ENCODE measurements around the gene RPP14.

The RPP14 gene

DNA sequence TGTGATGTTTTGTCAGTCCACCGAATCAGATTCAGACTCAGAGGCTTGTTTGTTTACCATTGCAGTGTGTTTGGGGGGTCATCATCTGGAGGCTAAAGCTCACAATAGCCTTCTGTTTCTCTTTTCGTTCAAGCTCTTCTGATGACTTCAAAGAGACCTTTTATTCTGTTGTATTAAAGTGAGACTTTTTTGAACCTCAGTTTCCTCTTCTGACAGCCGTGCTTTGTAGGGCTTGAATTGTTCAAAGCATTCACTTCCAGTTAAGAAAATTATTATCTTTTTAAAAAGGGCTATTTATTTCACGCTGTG lies 27.9 kb downstream of the RPP14 start:
- no peak for ATAC-seq
- TF ChIP-seq, protein P1, sequence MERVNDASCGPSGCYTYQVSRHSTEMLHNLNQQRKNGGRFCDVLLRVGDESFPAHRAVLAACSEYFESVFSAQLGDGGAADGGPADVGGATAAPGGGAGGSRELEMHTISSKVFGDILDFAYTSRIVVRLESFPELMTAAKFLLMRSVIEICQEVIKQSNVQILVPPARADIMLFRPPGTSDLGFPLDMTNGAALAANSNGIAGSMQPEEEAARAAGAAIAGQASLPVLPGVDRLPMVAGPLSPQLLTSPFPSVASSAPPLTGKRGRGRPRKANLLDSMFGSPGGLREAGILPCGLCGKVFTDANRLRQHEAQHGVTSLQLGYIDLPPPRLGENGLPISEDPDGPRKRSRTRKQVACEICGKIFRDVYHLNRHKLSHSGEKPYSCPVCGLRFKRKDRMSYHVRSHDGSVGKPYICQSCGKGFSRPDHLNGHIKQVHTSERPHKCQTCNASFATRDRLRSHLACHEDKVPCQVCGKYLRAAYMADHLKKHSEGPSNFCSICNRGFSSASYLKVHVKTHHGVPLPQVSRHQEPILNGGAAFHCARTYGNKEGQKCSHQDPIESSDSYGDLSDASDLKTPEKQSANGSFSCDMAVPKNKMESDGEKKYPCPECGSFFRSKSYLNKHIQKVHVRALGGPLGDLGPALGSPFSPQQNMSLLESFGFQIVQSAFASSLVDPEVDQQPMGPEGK (CRISPR knock-in tag; IDR thresholded peaks at IDR 0.05; ENCODE audit: borderline replicate concordance) = no peak
- TF ChIP-seq, protein P2, sequence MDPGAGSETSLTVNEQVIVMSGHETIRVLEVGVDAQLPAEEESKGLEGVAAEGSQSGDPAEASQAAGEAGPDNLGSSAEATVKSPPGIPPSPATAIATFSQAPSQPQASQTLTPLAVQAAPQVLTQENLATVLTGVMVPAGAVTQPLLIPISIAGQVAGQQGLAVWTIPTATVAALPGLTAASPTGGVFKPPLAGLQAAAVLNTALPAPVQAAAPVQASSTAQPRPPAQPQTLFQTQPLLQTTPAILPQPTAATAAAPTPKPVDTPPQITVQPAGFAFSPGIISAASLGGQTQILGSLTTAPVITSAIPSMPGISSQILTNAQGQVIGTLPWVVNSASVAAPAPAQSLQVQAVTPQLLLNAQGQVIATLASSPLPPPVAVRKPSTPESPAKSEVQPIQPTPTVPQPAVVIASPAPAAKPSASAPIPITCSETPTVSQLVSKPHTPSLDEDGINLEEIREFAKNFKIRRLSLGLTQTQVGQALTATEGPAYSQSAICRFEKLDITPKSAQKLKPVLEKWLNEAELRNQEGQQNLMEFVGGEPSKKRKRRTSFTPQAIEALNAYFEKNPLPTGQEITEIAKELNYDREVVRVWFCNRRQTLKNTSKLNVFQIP (CRISPR knock-in tag; IDR thresholded peaks at IDR 0.05; ENCODE audit: borderline replicate concordance, low read depth) = no peak
- TF ChIP-seq ARNTL (CRISPR knock-in tag; IDR thresholded peaks at IDR 0.05; ENCODE audit: borderline replicate concordance, low read depth) (no peak), ISL1 (CRISPR knock-in tag; IDR thresholded peaks at IDR 0.05) (no peak), SNAI2 (CRISPR knock-in tag; IDR thresholded peaks at IDR 0.05) (no peak), TOX (CRISPR knock-in tag; IDR thresholded peaks at IDR 0.05; ENCODE audit: borderline replicate concordance) (no peak), ZFP3 (CRISPR knock-in tag; IDR thresholded peaks at IDR 0.05) (no peak), TCF4 (CRISPR knock-in tag; IDR thresholded peaks at IDR 0.05; ENCODE audit: borderline replicate concordance) (no peak), RARB (CRISPR knock-in tag; IDR thresholded peaks at IDR 0.05) (no peak), OSR1 (CRISPR knock-in tag; IDR thresholded peaks at IDR 0.05) (no peak), PPARA (CRISPR knock-in tag; IDR thresholded peaks at IDR 0.05; ENCODE audit: borderline replicate concordance) (no peak)
- TF ChIP-seq, protein P3, sequence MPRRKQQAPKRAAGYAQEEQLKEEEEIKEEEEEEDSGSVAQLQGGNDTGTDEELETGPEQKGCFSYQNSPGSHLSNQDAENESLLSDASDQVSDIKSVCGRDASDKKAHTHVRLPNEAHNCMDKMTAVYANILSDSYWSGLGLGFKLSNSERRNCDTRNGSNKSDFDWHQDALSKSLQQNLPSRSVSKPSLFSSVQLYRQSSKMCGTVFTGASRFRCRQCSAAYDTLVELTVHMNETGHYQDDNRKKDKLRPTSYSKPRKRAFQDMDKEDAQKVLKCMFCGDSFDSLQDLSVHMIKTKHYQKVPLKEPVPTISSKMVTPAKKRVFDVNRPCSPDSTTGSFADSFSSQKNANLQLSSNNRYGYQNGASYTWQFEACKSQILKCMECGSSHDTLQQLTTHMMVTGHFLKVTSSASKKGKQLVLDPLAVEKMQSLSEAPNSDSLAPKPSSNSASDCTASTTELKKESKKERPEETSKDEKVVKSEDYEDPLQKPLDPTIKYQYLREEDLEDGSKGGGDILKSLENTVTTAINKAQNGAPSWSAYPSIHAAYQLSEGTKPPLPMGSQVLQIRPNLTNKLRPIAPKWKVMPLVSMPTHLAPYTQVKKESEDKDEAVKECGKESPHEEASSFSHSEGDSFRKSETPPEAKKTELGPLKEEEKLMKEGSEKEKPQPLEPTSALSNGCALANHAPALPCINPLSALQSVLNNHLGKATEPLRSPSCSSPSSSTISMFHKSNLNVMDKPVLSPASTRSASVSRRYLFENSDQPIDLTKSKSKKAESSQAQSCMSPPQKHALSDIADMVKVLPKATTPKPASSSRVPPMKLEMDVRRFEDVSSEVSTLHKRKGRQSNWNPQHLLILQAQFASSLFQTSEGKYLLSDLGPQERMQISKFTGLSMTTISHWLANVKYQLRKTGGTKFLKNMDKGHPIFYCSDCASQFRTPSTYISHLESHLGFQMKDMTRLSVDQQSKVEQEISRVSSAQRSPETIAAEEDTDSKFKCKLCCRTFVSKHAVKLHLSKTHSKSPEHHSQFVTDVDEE (CRISPR knock-in tag; IDR thresholded peaks at IDR 0.05) = no peak
- TF ChIP-seq, protein P4, sequence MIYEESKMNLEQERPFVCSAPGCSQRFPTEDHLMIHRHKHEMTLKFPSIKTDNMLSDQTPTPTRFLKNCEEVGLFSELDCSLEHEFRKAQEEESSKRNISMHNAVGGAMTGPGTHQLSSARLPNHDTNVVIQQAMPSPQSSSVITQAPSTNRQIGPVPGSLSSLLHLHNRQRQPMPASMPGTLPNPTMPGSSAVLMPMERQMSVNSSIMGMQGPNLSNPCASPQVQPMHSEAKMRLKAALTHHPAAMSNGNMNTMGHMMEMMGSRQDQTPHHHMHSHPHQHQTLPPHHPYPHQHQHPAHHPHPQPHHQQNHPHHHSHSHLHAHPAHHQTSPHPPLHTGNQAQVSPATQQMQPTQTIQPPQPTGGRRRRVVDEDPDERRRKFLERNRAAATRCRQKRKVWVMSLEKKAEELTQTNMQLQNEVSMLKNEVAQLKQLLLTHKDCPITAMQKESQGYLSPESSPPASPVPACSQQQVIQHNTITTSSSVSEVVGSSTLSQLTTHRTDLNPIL (CRISPR knock-in tag; IDR thresholded peaks at IDR 0.05; ENCODE audit: low read depth) = no peak
- TF ChIP-seq, protein P5, sequence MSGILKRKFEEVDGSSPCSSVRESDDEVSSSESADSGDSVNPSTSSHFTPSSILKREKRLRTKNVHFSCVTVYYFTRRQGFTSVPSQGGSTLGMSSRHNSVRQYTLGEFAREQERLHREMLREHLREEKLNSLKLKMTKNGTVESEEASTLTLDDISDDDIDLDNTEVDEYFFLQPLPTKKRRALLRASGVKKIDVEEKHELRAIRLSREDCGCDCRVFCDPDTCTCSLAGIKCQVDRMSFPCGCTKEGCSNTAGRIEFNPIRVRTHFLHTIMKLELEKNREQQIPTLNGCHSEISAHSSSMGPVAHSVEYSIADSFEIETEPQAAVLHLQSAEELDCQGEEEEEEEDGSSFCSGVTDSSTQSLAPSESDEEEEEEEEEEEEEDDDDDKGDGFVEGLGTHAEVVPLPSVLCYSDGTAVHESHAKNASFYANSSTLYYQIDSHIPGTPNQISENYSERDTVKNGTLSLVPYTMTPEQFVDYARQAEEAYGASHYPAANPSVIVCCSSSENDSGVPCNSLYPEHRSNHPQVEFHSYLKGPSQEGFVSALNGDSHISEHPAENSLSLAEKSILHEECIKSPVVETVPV (CRISPR knock-in tag; IDR thresholded peaks at IDR 0.05) = no peak

DNA sequence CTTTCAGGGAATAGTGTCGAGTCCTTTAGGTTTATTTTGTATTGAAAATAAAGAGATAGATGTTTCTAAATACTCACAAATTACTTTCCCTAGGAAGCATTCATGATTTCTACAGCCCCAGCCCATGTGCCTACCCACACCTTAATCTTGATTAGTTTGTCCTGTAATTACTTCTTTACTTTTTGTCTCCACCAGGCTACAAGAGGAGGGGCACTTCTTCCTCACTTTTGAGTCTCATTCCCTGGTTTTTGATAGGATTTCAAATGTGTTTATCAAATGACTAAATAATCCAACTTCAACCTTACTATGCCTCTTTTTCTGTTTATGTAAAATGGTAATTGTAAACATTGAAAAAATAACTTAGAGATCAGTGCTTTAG lies 28.4 kb downstream of the RPP14 start:
- TF ChIP-seq CSDC2 (CRISPR knock-in tag; IDR thresholded peaks at IDR 0.05) (no peak), ZFP30 (CRISPR knock-in tag; IDR thresholded peaks at IDR 0.05) (no peak), GLIS3 (CRISPR knock-in tag; IDR thresholded peaks at IDR 0.05) (no peak), TOX (CRISPR knock-in tag; IDR thresholded peaks at IDR 0.05; ENCODE audit: borderline replicate concordance) (no peak), ZNF8 (CRISPR knock-in tag; IDR thresholded peaks at IDR 0.05) (no peak), ZNF70 (CRISPR knock-in tag; IDR thresholded peaks at IDR 0.05) (no peak), ZNF565 (CRISPR knock-in tag; conservative IDR thresholded peaks at IDR 0.05; ENCODE audit: low read depth) (no peak), SNAI2 (CRISPR knock-in tag; IDR thresholded peaks at IDR 0.05) (no peak), ARNTL (CRISPR knock-in tag; IDR thresholded peaks at IDR 0.05; ENCODE audit: borderline replicate concordance, low read depth) (no peak), OSR1 (CRISPR knock-in tag; IDR thresholded peaks at IDR 0.05) (no peak), BACH2 (CRISPR knock-in tag; IDR thresholded peaks at IDR 0.05; ENCODE audit: borderline replicate concordance) (no peak), PPARA (CRISPR knock-in tag; IDR thresholded peaks at IDR 0.05; ENCODE audit: borderline replicate concordance) (no peak), TCF4 (CRISPR knock-in tag; IDR thresholded peaks at IDR 0.05; ENCODE audit: borderline replicate concordance) (no peak)
- TF ChIP-seq, protein P2 (CRISPR knock-in tag; IDR thresholded peaks at IDR 0.05; ENCODE audit: borderline replicate concordance, low read depth) = no peak
- TF ChIP-seq, protein P4 (CRISPR knock-in tag; IDR thresholded peaks at IDR 0.05; ENCODE audit: low read depth) = no peak
- no peak for ATAC-seq

Measured in SK-N-SH treated with all-trans-retinoic acid at 6 μM for 48 hours (cell line).